Measurements from ENCODE around the gene FBXL13.
"Not testable (repeated sequence)": the region's sequence is repeated elsewhere in the genome, so short reads cannot be mapped to it uniquely, and the experiment has no call there.

Gene FBXL13

GRCh38 chr7:102811942-102812678, 262.5 kb downstream of the FBXL13 start:
- no peak for DNase-seq

GRCh38 chr7:102810916-102811315, 263.7 kb downstream of the FBXL13 start:
- no peak for DNase-seq

- DNase-seq: no peak
Measured at GRCh38 chr7:102806613-102807012, 268.0 kb downstream of the FBXL13 start.

GRCh38 chr7:102795987-102796595, 278.5 kb downstream of the FBXL13 start:
- DNase-seq: not testable (repeated sequence)

- not testable (repeated sequence) for DNase-seq
Measured at GRCh38 chr7:102794567-102794966, 280.0 kb downstream of the FBXL13 start.

GRCh38 chr7:102791831-102792230, 282.8 kb downstream of the FBXL13 start:
- not testable (repeated sequence) for DNase-seq

- not testable (repeated sequence) for DNase-seq
Measured at GRCh38 chr7:102791367-102791766, 283.2 kb downstream of the FBXL13 start.

- not testable (repeated sequence) for DNase-seq
Measured at GRCh38 chr7:102790364-102791100, 284.1 kb downstream of the FBXL13 start.

GRCh38 chr7:102788770-102789169, 285.8 kb downstream of the FBXL13 start:
- not testable (repeated sequence) for DNase-seq

- DNase-seq: not testable (repeated sequence)
Measured at GRCh38 chr7:102780926-102781325, 293.7 kb downstream of the FBXL13 start.

- DNase-seq: not testable (repeated sequence)
Measured at GRCh38 chr7:102778663-102779062, 295.9 kb downstream of the FBXL13 start.

GRCh38 chr7:102776217-102776616, 298.4 kb downstream of the FBXL13 start:
- not testable (repeated sequence) for DNase-seq

- DNase-seq: not testable (repeated sequence)
Measured at GRCh38 chr7:102770467-102770866, 304.1 kb downstream of the FBXL13 start.

- not testable (repeated sequence) for DNase-seq
Measured at GRCh38 chr7:102769657-102770192, 304.9 kb downstream of the FBXL13 start.

- DNase-seq: not testable (repeated sequence)
Measured at GRCh38 chr7:102763295-102763905, 311.2 kb downstream of the FBXL13 start.

All from NCI-H187 (cell line).